Stimulated activated CD4-positive, alpha-beta T cell treated with anti-CD3 and anti-CD28 coated beads, Interleukin-2, amount 100 ng/mL, for 4 hours (primary cell): ENCODE measurements around the gene PLEKHA5.
"Not testable (repeated sequence)": the region's sequence is repeated elsewhere in the genome, so short reads cannot be mapped to it uniquely, and the experiment has no call there.

ENCODE experiments used
- DNase-seq: peaks from one replicate; pipeline ENCODE4 v3.0.0-alpha.2; 2020; ENCODE audit warnings: low read depth

The PLEKHA5 gene

GRCh38 chr12:19326102-19326501 is 196.6 kb downstream of the PLEKHA5 start:
- no peak for DNase-seq

DNA sequence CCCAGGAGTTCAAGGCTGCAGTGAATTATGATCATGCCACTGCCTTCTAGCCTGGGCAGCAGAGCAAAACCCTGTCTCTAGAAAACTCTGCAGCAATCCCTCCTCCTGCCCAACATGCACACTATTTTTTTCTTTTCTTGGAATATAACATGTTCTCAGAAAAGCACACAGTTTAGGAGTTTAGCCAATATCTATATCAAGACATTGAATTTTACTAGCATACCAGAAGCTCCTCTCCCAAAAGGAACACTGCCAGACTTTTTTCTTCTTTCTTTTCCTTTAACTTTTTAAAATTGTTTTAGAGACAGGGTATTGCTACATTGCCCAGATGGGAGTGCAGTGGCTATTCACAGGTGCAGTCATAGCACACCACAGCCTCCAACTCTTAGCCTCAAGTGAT is 202.7 kb downstream of the PLEKHA5 start:
- no peak for DNase-seq

DNA sequence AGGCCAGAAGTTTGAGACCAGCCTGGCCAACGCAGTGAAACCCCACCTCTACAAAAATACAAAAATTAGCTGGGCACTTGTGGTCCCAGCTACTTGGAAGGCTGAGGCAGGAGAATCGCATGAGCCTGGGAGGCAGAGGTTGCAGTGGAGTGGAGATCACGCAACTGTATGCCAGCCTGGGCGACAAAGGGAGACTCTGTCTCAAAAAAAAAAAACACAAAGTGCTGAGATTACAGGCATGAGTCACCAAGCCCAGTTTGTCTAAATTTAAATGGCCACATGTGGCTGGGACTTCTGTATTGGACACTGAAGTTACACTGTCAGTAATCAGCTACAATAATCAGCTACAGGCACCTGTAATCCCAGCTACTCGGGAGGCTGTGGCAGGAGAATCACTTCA is 208.9 kb downstream of the PLEKHA5 start:
- no peak for DNase-seq

- DNase-seq, result not testable (repeated sequence)
Measured at GRCh38 chr12:19350850-19351249, 221.3 kb downstream of the PLEKHA5 start.

GRCh38 chr12:19351346-19351745 is 221.8 kb downstream of the PLEKHA5 start:
- DNase-seq, result no peak

GRCh38 chr12:19369691-19370148 is 240.2 kb downstream of the PLEKHA5 start:
- no peak for DNase-seq

GRCh38 chr12:19373586-19373985 is 244.1 kb downstream of the PLEKHA5 start:
- DNase-seq, result no peak

DNA sequence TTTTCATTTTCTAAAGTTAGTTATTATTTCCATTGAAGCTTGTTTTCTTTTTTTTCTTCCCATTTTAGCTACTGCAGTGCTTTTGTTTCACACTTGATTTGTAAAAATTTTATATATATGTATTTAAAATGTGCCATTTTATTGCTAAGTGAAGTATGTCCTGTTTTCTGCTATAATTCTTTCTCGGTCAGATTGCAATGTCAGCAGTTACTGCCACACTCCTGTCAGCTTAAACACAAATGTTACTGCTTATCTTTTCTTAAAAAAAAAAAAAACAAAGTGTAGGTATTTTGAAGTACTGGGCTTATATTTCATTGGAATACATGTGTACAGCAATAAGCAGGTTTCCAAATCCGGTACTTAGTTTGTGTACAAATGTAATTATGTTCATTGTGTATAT is 246.4 kb downstream of the PLEKHA5 start:
- no peak for DNase-seq

DNA sequence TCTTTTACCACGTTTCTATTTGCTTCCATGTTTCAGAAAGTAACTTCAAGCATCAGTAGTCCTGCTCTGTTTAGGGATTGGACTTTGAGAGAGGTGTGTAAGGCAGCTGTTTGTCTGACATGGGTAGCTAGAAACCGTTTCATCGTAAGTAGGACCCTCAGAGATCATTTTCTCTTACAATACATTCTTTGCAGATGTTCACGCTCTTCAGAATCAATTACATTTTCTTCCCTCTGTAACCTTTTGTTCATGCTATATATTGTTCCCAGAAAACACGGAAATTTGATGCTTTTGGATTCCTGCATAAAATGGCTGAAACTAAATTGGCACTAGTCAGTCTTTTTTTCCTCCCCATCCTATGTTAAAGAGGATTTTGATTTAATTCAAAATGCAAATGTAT is 247.2 kb downstream of the PLEKHA5 start:
- DNase-seq, result no peak

DNA sequence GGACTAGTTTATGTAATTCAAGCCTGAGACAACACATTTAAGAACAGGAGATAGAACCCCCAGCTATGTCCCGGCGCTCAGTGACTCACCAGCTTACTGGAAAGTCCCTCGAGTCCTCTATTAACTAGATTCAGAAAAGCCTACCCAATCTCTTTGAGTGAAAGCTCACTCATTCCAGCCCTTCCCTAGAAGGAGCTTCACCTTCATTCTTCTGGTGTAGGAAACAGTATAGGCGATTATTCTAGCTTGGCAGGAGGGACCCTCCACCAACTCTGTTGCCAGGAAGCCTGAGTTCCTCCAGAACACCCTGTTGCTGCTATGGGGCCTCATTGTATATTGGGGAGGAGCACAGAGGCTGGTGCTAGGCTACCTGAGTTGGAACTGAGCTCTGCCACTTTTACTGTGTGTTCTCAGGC is 252.6 kb downstream of the PLEKHA5 start:
- DNase-seq, result peak; percentile 35

- no peak for DNase-seq
Measured at GRCh38 chr12:19382563-19382962, 253.0 kb downstream of the PLEKHA5 start.

DNA sequence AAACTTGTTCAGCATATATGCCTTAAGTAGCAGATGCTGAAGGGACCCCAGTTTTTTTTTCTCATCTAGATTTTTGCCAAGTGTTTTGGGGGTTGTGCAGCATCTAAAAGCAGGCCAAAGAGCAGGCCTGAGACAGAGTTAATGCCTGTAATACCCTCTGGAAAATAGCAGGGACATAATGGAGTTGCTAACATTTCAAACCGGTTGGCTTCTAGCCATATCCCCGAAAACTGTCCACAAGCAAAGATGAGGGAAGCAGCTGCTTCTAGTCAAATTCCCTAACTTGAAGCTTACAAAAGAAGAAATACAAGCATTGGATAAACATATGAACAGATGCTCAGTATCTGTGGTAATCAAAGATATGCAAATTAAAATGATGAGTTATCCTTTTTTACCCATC is 257.6 kb downstream of the PLEKHA5 start:
- no peak for DNase-seq

- DNase-seq, result no peak
Measured at GRCh38 chr12:19388131-19388549, 258.6 kb downstream of the PLEKHA5 start.

DNA sequence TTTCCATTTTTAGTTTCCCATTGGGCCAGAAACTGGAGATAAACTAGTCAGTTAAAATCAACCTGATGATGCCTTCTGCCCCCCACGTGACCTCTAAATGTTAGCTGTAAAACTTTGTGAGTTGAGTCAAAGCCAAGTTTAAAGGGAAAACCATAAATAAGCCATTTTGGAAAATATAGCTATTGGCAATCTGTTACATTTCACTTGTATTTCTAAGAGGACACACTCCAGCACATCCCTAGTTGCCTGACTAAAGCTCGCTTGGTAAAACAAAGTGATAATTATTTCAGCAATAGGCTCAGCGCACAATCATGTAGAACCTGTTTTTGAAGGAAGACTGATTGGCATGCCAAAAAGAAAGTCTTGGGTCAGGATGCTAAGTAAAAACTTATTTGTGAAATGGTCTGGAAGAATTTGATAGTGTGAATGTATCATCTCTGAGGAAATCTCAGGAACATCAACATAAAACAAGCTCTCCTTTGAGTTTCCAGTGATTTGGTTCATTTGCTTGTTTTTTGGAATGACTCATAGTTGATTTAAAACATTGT is 260.6 kb downstream of the PLEKHA5 start:
- DNase-seq, result no peak

GRCh38 chr12:19392644-19393043 is 263.1 kb downstream of the PLEKHA5 start:
- DNase-seq, result not testable (repeated sequence)

DNA sequence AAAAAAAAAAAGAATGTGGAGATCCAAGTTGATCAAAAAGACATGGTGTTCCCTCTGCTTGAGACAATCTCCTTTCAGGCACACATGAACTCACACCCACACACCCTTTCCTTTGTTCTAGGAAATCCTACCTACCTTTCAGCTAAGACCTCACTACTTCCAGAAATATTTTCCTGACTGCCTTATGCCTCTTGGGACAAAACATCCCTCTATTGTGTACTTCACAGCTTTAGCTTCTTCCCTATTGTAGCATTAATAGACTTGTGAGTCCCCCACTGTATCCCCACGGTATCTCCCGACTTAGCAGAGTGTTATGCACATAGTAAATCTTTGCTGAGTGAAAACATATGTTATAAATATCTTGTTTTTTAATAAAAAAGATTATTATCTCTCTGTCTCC is 264.9 kb downstream of the PLEKHA5 start:
- DNase-seq, result no peak

DNA sequence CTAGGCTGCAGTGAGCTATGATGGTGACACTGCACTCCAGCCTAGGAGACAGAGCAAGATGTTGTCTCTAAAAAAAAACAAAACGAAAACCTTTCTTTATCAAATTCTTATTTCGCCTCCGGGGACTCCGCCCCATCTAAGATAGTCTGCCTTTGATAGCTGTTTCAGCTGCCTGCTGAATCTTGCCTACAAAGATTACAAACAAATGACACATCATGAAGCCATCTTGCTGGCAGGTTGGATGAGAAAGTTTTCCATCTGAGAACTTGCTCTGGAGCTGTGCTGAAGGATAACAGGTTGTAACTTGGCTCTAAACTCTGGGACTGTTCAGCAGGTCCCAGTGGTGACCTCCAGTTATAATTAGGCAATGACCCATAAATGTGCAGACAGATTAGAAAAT is 268.0 kb downstream of the PLEKHA5 start:
- DNase-seq, result no peak

GRCh38 chr12:19398376-19399363 is 269.1 kb downstream of the PLEKHA5 start:
- no peak for DNase-seq

DNA sequence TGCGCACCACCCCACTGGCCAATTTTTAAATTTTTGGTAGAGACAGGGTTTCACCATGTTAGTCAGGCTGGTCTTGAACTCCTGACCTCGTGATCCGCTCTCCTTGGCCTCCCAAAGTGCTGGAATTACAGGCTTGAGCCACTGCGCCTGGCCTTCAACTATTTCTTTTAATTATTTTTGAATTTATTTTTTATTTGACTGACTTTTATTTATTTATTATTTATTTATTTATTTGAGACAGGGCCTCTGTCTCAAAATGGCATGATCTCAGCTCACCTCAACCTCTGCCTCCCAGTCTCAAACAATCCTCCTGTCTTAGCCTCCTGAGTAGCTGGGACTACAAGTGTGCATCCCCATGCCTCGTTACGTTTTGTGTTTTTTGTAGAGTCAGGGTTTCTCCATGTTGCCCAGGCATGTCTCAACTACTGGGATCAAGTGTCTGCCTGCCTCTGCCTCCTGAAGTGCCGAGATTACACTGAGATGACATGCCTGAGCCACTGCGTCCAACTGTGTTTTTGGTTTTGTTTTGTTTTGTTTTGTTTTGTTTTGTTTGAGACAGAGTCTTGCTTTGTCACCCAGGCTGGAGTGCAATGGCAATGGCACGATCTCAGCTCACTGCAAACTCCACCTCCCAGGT is 271.2 kb downstream of the PLEKHA5 start:
- not testable (repeated sequence) for DNase-seq

DNA sequence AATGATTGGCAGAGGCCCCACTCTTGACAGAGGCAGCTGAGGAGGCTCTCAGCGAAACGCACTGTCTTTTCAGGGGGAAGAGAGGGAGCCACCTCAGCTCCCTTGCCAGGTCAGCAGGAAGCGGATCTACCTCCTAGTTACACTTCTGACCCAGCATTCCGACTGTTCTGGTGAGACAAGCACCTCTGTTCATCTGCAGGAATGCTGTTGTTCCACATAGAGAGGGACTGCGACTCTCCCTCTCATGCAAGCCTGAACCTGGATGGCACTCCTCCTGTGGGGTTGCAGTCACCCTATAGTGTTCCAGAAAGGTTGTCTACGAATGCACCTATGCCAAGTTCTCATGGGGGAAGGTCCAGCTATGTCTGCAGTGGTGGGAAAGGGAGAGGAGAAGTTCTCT is 272.7 kb downstream of the PLEKHA5 start:
- DNase-seq, result no peak

DNA sequence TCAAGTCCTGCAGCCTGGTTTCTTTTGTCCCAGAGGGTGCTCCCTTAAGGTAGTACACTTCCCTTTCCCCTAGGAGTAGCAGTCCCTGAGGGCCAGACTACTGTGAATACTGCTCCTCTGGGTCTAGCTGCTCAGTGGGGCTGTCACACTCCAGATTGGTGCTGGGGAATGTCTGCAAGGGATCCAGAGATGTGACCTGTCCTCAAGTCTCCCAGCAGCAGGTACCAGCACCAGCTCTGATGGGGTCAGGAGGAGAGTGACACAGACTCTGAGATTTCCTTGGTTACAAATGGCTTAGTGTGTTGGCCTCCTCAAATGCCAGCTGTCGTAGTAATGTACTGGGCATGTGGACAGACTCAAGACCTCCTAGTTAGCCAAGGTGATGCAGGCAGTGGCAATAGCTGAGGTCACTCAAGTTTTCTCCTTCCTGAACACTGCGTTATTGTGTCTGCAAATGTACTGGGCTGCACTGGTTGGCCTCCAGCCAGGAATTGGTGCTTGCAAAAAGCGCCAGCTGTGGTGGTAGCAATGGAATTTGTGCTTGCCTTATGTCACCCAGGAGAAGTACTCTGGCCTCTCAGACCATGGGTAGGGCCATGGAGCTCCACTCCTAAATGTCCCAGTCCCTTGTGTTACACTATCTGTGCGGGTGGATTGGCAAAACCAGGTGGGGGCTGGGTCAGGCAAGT is 273.4 kb downstream of the PLEKHA5 start:
- DNase-seq, result no peak

- DNase-seq, result no peak
Measured at GRCh38 chr12:19404242-19404880, 274.8 kb downstream of the PLEKHA5 start.
